ENCODE results near the gene NDC80.
"Not testable (repeated sequence)": the region's sequence is repeated elsewhere in the genome, so short reads cannot be mapped to it uniquely, and the experiment has no call there.

NDC80 gene

DNA sequence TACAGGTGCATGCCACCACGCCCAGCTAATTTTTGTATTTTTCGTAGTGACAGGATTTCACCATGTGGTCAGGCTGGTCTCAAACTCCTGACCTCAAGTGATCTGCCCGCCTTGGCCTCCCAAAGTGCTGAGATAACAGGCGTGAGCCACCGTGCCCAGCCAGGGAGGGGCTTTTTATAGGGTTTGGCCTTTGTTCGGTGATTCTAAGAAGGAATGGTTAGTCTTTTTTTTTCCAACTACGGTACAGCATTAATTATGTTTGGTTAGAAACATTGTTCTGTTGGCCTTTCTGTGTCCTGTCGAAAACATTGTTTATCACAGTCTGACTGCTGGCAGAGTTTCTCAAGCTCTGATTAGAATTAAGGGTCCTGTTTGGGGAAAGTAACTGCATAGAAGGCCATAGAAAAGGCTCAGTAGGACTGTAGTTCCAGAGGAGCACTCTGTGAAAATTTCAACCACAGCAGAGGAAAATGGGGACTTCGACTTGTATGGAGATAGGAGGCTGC lies 64.8 kb downstream of the NDC80 start:
- no peak for DNase-seq

DNA sequence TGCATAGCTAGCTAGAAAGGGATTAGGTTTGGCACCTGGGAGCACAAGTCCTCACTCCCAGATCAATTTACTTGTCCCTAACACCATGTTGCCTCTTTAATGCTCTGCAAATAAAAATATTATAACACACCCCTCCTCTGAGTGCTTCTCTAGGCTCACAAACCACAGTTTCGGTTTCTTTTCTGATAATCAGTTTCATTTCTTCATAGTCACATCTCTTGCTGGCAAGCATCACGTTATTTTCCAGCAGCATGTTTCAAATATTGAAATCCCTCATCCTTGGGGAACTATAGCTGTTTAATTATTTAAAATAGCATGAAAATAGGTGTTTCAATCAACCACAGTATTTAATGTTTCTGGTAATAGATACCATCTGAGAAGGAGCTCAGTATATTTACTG lies 70.3 kb downstream of the NDC80 start:
- DNase-seq, result no peak

DNA sequence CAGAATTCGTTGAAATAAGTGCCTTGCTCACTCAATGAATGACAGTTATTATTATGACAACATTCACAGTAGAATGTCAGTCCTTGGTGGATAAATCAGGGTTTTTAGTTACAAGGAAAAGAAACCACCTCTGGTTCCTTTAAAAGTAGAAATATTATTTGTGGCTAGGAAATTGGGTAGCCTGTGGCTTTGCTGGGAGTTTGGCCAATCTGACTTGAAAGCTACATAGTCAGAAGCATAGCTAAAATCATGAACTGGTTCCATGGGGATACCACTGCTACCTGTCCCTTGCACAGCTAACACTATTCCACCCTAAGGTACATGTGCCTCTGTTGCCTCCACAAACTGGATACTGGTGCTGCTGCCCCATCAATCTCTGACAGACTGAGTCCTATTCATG lies 71.4 kb downstream of the NDC80 start:
- DNase-seq, result no peak

DNA sequence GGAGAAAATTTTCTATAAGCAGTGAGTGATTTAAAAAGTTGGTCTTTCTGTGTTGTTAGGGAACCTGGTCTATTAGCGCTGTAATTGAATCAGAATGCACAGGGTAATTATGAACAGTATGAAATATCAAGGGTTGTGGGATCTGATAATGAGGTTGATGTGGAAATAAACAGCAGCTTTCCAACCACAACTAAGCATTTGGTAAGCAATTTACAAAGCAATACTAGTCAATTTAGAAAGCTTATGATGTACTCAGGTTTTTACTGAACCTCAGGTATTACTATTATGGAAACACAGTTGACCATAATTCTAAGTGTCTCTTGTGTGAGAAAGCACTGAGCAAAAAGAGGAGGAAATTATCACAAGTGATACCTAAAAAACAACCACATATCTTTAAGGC lies 73.2 kb downstream of the NDC80 start:
- DNase-seq, result no peak

DNA sequence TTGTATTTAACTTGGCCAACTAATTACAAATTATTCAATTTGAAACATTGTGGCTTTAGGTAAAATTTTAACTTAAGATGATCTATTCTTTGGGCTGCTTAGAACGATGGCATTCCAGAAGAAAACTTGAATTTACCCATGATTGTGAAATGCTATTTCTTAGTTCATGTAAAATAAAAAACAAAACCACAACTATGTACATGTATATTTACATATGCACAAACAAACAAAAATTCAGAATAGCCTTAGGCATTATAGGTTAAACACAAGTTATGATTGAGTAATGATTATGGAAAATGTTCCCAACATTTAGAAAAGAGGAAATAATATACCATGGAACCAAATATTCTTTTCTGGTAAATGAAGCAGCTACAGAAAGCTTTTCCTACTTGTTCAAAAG lies 80.6 kb downstream of the NDC80 start:
- DNase-seq, result no peak

DNA sequence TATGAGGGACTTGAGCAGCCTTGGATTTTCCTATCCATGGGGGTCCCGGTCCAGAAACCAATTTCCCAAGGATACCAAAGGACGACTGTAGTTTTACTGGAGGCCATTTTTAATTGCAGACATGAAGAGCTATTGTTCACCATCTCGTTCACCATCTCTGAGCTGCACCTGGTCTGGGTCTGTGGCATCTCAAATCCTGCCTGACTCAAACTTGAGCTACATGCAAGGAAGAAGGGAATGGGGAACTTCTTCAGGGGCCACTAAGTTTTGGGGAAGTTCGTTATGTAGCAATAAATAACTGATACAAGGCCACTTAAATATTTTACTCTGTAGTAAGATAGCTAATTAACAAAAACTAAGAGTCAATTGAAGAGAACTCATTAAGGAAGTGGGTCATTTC lies 82.1 kb downstream of the NDC80 start:
- no peak for DNase-seq

DNA sequence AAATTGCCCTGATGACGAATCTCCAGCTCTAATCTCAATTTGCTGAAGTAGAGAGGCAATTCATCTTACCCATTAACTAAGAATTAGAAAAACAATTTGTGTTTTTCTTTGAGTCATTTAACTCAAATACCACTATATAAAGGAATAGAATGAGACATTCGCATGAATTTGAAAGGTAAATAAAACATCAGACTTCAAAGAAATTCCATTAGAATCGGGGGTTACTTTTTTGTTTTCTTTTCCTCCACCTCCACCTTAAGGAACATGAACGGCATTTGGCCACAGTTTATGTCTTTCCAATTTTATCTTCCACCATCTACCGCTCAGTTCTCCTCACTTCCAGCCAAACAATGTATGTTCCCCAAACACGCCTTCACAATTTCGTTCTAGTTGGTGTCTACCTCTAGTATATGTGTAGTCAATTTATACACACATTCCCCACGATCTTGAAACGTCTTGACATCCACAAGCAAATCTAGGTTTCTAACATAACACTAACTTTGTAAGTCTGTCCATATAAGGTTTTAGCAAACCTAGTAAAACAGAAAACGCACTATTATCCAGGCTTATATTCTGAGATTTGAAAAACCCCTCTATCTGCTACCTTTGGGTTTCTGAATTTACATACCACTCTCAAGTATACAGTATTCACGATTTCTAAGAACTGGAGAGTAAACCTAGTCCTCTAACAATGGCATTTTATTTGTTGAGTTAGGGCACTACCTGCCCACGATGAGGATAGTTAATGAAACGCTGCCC lies 83.0 kb downstream of the NDC80 start:
- DNase-seq, result no peak

DNA sequence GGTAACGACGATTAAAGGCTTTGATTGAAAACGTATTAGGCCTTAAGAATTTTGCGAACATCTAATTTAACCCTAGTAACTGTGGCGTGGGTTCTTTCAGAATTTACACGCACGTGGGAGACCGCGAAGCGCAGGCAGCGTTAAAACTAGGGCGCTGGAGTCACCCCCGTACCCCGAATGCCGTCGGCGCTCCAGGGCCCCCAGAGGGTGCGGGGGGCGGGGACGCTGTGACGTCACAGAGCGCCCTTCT lies 83.5 kb downstream of the NDC80 start:
- peak; percentile 72 for DNase-seq

DNA sequence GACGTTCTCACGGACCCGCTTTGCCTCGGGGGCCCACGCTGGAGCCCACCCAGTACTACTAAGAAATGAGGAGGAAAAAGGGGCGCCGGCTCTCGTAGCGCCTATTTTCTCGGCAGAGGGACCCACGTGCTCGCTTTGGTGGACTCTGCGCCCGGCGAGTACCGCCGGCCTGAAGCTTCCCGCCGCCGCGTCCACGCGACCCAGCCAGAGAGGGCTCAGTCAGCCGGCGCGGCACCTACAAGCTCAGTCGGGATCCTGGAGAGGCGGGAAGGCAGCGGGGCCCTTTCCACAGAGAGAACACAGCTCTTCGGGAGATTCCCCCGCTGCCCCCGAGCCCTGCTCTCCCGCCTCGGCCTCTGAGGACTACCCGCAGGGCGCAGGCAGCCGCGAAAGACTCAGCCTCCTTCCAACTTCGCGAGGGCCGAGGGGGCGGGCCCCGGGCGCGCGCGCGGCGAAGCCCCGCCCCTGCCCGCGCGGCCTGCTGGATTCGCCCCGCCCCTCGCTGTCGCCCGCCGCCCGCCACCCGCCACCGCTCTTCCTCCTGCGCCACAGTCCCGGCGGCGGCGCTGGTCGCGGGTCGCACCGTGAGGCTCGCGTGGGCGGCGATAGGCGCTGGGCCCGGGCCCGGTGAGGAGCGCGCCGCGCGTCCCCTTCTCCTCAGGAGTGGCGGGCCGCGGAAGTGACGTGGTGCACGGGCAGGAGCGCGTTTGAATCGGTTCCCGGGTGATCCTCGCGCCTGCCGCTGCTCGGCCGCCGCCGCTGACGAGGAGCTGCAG lies 84.0 kb downstream of the NDC80 start, which contains the start of gene SMCHD1:
TSS of gene SMCHD1 (plus strand) at position 549 of the 776 bp plus-strand sequence. CDS start 350 bp downstream, outside the sequence.
- peak; percentile 87 to 91 for DNase-seq

DNA sequence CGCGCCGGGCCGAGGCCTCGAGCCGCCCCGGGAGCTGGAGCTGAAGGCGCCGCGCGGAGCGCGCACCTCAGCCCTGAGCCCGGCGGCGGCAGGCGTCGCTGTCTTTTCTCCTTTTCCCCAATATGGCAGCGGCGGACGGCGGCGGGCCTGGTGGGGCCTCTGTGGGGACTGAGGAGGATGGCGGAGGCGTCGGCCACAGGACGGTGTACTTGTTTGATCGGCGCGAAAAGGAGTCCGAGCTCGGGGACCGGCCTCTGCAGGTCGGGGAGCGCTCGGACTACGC lies 84.5 kb downstream of the NDC80 start:
- DNase-seq, result no peak

DNA sequence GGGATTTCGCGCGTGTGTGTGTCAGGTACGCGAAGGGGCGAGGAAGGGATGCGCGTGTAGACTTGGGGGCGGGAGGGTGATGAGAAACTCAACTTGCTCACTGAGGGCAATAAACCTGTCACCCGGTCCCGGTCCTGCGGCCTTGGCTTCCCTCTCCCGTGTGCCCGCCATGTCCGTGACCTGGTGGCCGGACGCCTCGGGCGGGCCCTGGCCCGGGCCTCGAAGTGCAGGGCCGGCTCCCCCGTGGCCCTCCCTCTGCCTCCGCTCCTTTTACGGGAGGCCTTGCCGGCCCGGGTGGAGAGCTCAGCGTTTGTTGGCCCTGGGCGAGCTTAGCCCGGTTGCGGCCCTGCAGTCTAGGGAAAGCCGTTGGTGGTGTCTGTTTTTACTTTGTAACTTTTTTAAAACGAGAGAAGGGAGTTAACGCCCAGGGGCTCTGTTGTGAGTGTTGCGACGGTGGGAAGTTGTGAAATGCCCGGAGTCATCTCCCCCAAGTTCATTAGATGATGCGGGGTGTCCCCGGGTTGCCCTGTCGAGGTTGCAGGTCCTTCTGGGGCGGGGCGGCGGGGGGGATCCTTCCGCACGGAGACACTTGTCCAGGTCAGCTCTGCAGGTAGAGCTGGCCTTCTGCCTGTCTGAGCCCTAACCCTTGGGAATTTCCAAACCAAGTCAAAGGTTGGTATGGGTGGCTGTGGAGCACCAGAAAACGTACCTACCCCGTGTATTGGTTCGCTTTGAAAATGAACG lies 85.1 kb downstream of the NDC80 start:
- peak; percentile 20 to 45 for DNase-seq

DNA sequence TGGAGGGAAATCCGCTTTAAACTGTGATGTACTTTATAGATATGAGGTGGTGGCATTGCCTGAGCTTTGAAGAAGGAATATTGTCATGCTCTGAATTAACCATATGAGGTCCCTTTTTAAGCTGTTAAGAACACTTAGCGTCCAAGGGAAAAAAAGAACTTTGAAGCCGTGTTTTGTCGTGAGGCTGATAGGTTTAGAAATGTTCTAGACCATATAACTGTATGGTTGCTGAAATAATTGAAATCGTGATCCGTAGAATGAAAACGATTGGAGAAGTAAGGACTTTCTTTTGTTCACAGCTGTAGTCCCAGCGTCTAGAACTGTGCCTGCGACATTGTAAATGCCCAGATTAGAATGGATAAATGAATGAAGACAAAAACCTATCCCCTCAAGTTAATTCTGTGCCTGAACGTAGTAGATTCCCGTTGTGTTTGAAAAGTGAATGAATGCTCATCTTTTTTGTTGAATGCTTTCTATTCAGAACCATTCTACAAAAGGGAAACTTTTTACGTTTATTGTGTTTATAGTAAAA lies 85.7 kb downstream of the NDC80 start:
- no peak for DNase-seq

DNA sequence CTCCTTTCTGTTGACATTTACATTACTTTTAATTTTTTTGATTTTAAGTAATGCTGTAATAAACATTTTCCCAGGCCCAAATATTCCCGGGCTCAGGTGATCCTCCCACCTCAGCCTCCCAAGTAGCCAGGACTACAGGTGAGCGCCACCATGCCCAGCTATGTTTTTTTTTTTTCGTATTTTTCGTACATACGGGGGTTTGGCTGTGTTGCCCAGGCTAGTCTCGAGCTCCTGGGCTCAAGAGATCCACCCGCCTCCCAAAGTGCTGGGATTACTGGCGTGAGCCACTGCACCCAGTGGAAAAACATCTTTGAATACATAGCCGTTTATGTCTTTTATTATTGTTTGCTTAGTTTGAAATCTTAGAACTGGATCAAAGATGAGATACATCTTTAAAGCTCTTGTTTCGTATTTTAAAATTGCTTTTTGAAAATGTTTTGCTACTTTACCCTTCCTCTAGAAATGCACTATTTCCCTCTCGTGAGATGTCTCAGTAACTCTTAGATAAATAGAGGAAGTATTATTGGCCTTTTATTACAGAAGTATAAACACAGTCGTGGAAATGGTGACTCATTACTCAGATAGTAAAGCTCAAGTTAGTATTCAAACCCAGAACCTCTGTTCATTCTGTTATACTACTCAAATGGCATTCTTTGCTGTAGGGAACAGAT lies 86.6 kb downstream of the NDC80 start:
- no peak for DNase-seq

DNA sequence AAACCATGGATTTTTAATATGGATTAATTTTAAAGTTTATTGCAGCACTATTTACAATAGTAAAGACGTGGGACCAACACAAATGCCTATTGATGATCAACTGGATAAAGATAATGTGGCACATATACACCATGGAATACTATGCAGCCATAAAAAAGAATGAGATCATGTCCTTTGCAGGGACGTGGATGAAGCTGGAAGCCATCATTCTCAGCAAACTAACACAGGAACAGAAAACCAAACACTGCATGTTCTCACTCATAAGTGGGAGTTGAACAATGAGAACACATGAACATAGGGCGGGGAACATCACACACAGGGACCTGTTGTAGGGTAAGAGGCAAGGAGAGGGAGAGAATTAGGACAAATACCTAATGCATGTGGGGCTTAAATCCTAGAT lies 89.5 kb downstream of the NDC80 start:
- DNase-seq, result not testable (repeated sequence)

DNA sequence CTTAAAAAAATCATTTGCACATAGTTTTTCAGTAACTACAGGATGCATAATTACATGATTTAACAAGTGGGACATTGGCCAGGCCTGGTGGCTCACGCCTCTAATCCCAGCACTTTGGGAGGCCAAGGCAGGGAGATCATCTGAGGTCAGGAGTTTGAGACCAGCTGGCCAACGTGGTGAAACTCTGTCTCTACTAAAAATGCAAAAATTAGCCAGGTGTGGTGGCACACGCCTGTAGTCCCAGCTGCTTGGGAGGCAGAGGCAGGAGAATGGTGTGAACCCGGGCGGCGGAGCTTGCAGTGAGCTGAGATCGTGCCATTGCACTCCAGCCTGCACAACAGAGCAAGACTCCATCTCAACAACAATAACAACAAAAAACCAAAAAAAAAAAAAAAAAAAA lies 90.9 kb downstream of the NDC80 start:
- not testable (repeated sequence) for DNase-seq

DNA sequence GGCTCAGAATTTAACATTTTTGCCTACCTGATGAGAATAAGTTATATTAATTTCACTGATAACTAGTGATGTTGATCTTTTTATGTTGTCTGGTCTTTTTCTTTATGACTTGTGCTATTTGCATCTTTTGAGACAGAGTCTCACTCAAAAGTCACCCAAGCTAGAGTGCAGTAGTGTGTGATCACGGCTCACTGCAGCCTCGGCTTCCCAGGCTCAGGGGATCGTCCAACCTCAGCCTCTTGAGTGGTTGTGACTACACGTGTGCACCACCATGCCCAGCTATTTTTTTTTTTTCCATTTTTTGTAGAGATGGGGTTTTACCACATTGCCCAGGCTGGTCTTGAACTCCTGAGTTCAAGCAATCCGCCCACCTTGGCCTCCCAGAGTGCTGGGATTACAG lies 91.6 kb downstream of the NDC80 start:
- no peak for DNase-seq
